H1 (cell line): ENCODE results near the gene SRRM3. TPM values are rescaled to one million over a fixed set of nuclear protein-coding genes. Genes with fewer than 3 reads are reported as not detected.
"Not testable (repeated sequence)": the region's sequence is repeated elsewhere in the genome, so short reads cannot be mapped to it uniquely, and the experiment has no call there.

Source experiments
- CTCF ChIA-PET: fragments of 300-600 bp; sonication (Branson Sonifier 250); formaldehyde crosslinking; loops from one replicate; lab custom pipeline; 2021; ENCODE audit not compliant: partially characterized antibody; lab: Charles Lee
- POLR2A ChIA-PET: fragments of 300-600 bp; sonication (Branson Sonifier 250); formaldehyde crosslinking; loops from one replicate; lab custom pipeline; 2021; ENCODE audit warnings: inconsistent platforms; ENCODE audit not compliant: partially characterized antibody; lab: Charles Lee
- DNase-seq, 2 experiments: peaks; one replicate each; pipeline versions ENCODE4 v3.0.0 to v3.0.0-alpha.2; 2010 to 2022; ENCODE audit warnings: low spot score in 2 of 2, low read depth in 1 of 2, mixed read lengths in 1 of 2
- FAIRE-seq: peaks from 2 replicates; lab custom pipeline; 2011; peaks lifted over from hg19 to GRCh38; lab: Jason Lieb, UNC
- H2AFZ ChIP-seq: 2 replicates; pipeline ENCODE4 v1.8.1; 2012; ENCODE audit warnings: low read length, inconsistent platforms
- H2AK5ac ChIP-seq: 2 replicates; pipeline ENCODE4 v1.6.1; 2013; ENCODE audit warnings: low read depth, low read length
- H2BK120ac ChIP-seq: replicated peaks from 2 replicates; pipeline ENCODE3; 2013; ENCODE audit warnings: low read depth, low read length, inconsistent platforms
- H2BK12ac ChIP-seq: 2 replicates; pipeline ENCODE4 v1.6.1; 2013; ENCODE audit warnings: low read depth, low read length
- H2BK15ac ChIP-seq: 2 replicates; pipeline ENCODE4 v1.6.1; 2013; ENCODE audit warnings: low read length
- H2BK20ac ChIP-seq: 2 replicates; pipeline ENCODE4 v1.6.1; 2013; ENCODE audit warnings: low read length
- H2BK5ac ChIP-seq: 2 replicates; pipeline ENCODE4 v1.6.1; 2013; ENCODE audit warnings: low read depth, low read length
- H3K14ac ChIP-seq: 2 replicates; pipeline ENCODE4 v1.6.1; 2013; ENCODE audit warnings: inconsistent platforms; ENCODE audit not compliant: insufficient read length
- H3K18ac ChIP-seq: 2 replicates; pipeline ENCODE4 v1.6.1; 2013; ENCODE audit warnings: low read length; ENCODE audit errors: extremely low read depth
- H3K23ac ChIP-seq: 2 replicates; pipeline ENCODE4 v1.6.1; 2013; ENCODE audit warnings: inconsistent platforms; ENCODE audit not compliant: insufficient read length
- H3K23me2 ChIP-seq: 2 replicates; pipeline ENCODE4 v1.6.1; 2013; ENCODE audit warnings: low read depth, low read length
- H3K27ac ChIP-seq: 2 replicates; pipeline ENCODE4 v1.6.1; 2011; ENCODE audit warnings: low read depth, low read length, inconsistent platforms
- H3K27me3 ChIP-seq, 4 experiments: replicated peaks in 1 of 4; 1 replicate in 1 of 4; 2 replicates in 3 of 4; pipeline versions ENCODE4 v1.6.1 to v1.8.1; 2011 to 2013; ENCODE audit warnings: low read length in 3 of 4, mild to moderate bottlenecking in 3 of 4, inconsistent platforms in 2 of 4, mixed read lengths in 2 of 4, moderate library complexity in 1 of 4; ENCODE audit not compliant: control insufficient read depth in 3 of 4, insufficient read depth in 3 of 4; ENCODE audit errors: extremely low read depth in 1 of 4
- H3K36me3 ChIP-seq, 4 experiments: 2 replicates each; pipeline versions ENCODE4 v1.6.1 to v1.8.1; 2011 to 2013; ENCODE audit warnings: mild to moderate bottlenecking in 4 of 4, low read length in 3 of 4, moderate library complexity in 2 of 4, control low read depth in 1 of 4, inconsistent platforms in 1 of 4; ENCODE audit not compliant: insufficient read depth in 4 of 4, control insufficient read depth in 2 of 4
- H3K4ac ChIP-seq: replicated peaks from 2 replicates; pipeline ENCODE3; 2013; ENCODE audit warnings: low read length, low read depth, mixed read lengths, inconsistent platforms; ENCODE audit not compliant: insufficient read length
- H3K4me1 ChIP-seq, 4 experiments: replicated peaks in 1 of 4; 1 replicate in 1 of 4; 2 replicates in 3 of 4; pipeline versions ENCODE4 v1.6.1 to v1.8.1; 2011 to 2013; ENCODE audit warnings: low read length in 3 of 4, inconsistent platforms in 2 of 4, mixed read lengths in 1 of 4; ENCODE audit not compliant: insufficient read depth in 4 of 4, control insufficient read depth in 3 of 4
- H3K4me2 ChIP-seq, 2 experiments: 2 replicates each; pipeline versions ENCODE4 v1.6.1 to v1.8.1; 2011 to 2013; ENCODE audit warnings: low read depth in 2 of 2, low read length in 2 of 2, control low read depth in 1 of 2, inconsistent platforms in 1 of 2, mild to moderate bottlenecking in 1 of 2; ENCODE audit not compliant: insufficient read depth in 1 of 2
- H3K4me3 ChIP-seq, 4 experiments: fragments of 200-600, 300-600 bp in 1 of 4; sonication (generic), shearing (Covaris generic), sonication (Bioruptor Twin) in 1 of 4; 2 replicates each; pipeline versions ENCODE4 v1.5.1 to v1.8.1; 2011 to 2016; ENCODE audit warnings: low read length in 4 of 4, low read depth in 3 of 4, control low read depth in 2 of 4, inconsistent platforms in 2 of 4, mild to moderate bottlenecking in 2 of 4, mixed read lengths in 1 of 4, moderate library complexity in 1 of 4; ENCODE audit not compliant: insufficient read depth in 2 of 4; ENCODE audit errors: extremely low read depth in 1 of 4
- H3K56ac ChIP-seq: replicated peaks from 2 replicates; pipeline ENCODE3; 2013; ENCODE audit warnings: low read depth, mild to moderate bottlenecking, mixed read lengths, low read length, inconsistent platforms; ENCODE audit not compliant: insufficient read length
- H3K79me1 ChIP-seq: 2 replicates; pipeline ENCODE4 v1.6.1; 2013; ENCODE audit warnings: low read depth, low read length, control low read depth
- H3K79me2 ChIP-seq, 2 experiments: 2 replicates each; pipeline versions ENCODE4 v1.6.1 to v1.8.1; 2012 to 2013; ENCODE audit warnings: low read length in 2 of 2, mild to moderate bottlenecking in 2 of 2, inconsistent platforms in 1 of 2; ENCODE audit not compliant: insufficient read depth in 2 of 2, control insufficient read depth in 1 of 2
- H3K9ac ChIP-seq, 4 experiments: replicated peaks in 1 of 4; 1 replicate in 1 of 4; 2 replicates in 3 of 4; pipeline versions ENCODE4 v1.6.1 to v1.8.1; 2011 to 2013; ENCODE audit warnings: low read depth in 3 of 4, low read length in 3 of 4, control low read depth in 2 of 4, mild to moderate bottlenecking in 2 of 4, moderate library complexity in 2 of 4, inconsistent platforms in 1 of 4; ENCODE audit errors: extremely low read depth in 1 of 4
- H3K9me3 ChIP-seq, 2 experiments: 2 replicates each; pipeline versions ENCODE4 v1.6.1 to v1.8.1; 2012 to 2013; ENCODE audit warnings: mild to moderate bottlenecking in 2 of 2, moderate library complexity in 2 of 2, control low read depth in 1 of 2, inconsistent platforms in 1 of 2, low read depth in 1 of 2, low read length in 1 of 2, mixed read lengths in 1 of 2; ENCODE audit not compliant: insufficient read depth in 2 of 2
- H4K20me1 ChIP-seq, 2 experiments: replicated peaks in 1 of 2; 2 replicates each; pipeline versions ENCODE3 to v1.8.1; 2011 to 2013; ENCODE audit warnings: inconsistent platforms in 2 of 2, low read length in 2 of 2, mild to moderate bottlenecking in 1 of 2; ENCODE audit not compliant: insufficient read depth in 2 of 2, control insufficient read depth in 1 of 2
- H4K5ac ChIP-seq: 2 replicates; pipeline ENCODE4 v1.6.1; 2013; ENCODE audit warnings: low read length, low read depth, mixed read lengths, inconsistent platforms; ENCODE audit not compliant: insufficient read length
- H4K8ac ChIP-seq: 2 replicates; pipeline ENCODE4 v1.8.0; 2013; ENCODE audit warnings: mild to moderate bottlenecking, moderate library complexity, low read length, inconsistent platforms; ENCODE audit not compliant: insufficient read depth; ENCODE audit errors: extremely low read depth
- H4K91ac ChIP-seq: replicated peaks from 2 replicates; pipeline ENCODE3; 2013; ENCODE audit warnings: low read length, mixed read lengths, inconsistent platforms; ENCODE audit not compliant: insufficient read length
- WGBS, 2 experiments: shearing (Covaris generic) in 1 of 2; methylation state at CpG; one replicate each; pipeline versions ENCODE4 v1.1.6 to v1.1.7; 2013 to 2015; ENCODE audit warnings: low lambda C conversion rate in 2 of 2, mixed read lengths in 2 of 2, inconsistent platforms in 1 of 2, low coverage in 1 of 2, missing lambda C conversion rate in 1 of 2; ENCODE audit not compliant: insufficient replicate concordance in 2 of 2, insufficient coverage in 1 of 2, insufficient read length in 1 of 2; ENCODE audit errors: extremely low coverage in 1 of 2, missing lambda C conversion rate in 1 of 2; 5-methylcytosine and 5-hydroxymethylcytosine counted together
- polyA plus RNA-seq, 7 experiments: library from polyadenylated mRNA; depleted of rRNA in 3 of 7; stranded (reverse) in 5 of 7; unstranded in 2 of 7; fragments of >200 nt in 5 of 7; fragments of 200-250 nt in 2 of 7; gene quantifications; 1 replicate in 5 of 7; 2 replicates in 1 of 7; 4 replicates in 1 of 7; pipeline versions ENCODE4 v1.2.1 to v1.2.3, GENCODE V29; 2011 to 2013; ENCODE audit warnings: missing spikeins in 2 of 7, mixed read lengths in 2 of 7
- total RNA-seq: library from RNA; stranded (reverse); fragmentation: NEBNext Ultra II Directional; extraction: Animal tissue kit (Norgen Biotek cat#: 25700); gene quantifications from 2 replicates; pipeline ENCODE4 v1.2.1, GENCODE V29; 2021

SRRM3 gene
- total and polyA plus RNA-seq, 2 of the 8 experiments (the other 6 are each of a cell fraction or from before 2014, with no cell fraction given), result 10.4 to 17.4 TPM

DNA sequence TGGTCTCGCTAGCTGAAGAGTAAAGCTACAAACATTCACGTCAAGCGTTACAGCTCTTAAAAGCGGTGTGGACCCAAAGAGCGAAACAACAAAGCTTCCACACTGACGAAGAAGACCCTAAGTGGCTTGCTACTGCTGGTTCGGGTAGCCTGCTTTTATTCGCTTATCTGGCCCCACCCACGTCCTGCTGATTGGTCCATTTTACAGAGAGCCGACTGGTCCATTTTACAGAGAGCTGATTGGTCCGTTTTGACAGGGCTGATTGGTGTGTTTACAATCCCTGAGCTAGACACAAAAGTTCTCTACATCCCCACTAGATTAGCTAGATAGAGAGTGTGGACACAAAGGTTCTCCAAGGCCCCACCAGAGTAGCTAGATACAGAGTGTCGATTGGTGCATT, 107.2 kb downstream of the SRRM3 start:
- not testable (repeated sequence) for H3K79me1 ChIP-seq, H3K27me3 ChIP-seq, H3K23me2 ChIP-seq, H3K79me2 ChIP-seq, H2AK5ac ChIP-seq, H2BK20ac ChIP-seq, H2BK120ac ChIP-seq, FAIRE-seq, H3K4me1 ChIP-seq, H3K27ac ChIP-seq, H4K5ac ChIP-seq, H2AFZ ChIP-seq, DNase-seq, H3K4me2 ChIP-seq, H3K23ac ChIP-seq, H3K18ac ChIP-seq, H3K9me3 ChIP-seq, H3K4me3 ChIP-seq, H2BK15ac ChIP-seq, H3K4ac ChIP-seq, H4K20me1 ChIP-seq, H2BK12ac ChIP-seq, H3K14ac ChIP-seq, H2BK5ac ChIP-seq, H3K56ac ChIP-seq, H3K36me3 ChIP-seq, H4K91ac ChIP-seq, H3K9ac ChIP-seq
- POLR2A ChIA-PET, result interaction anchor here (0.6 to 4.5 kb wide), 7 partner anchors 9 to 439 kb away, joined by 3 to 31 read pairs (median 4); no protein-coding TSS in a partner anchor
- CTCF ChIA-PET, result interaction anchor here (0.6 to 20.9 kb wide), 12 partner anchors 12 to 240 kb away, joined by 3 to 426 read pairs (median 4); partner anchors contain the start of gene SRRM3
- peak overlapping the region; percentile 31; the same call in 1 of the 2 replicates for H4K8ac ChIP-seq
- 88% methylated on average over 12 of the region's 12 CpGs; no CpG with 5 or more reads in 1 of the 2 experiments for WGBS, 2 experiments
